CD4-positive, alpha-beta T cell treated with Interleukin-4 for 1 hour (primary cell): ENCODE measurements around the gene CNFN.

Experiments
- DNase-seq, 2 donors: peaks; one replicate each; pipeline ENCODE4 v3.0.0-alpha.2; 2020 to 2022

The CNFN gene

DNA sequence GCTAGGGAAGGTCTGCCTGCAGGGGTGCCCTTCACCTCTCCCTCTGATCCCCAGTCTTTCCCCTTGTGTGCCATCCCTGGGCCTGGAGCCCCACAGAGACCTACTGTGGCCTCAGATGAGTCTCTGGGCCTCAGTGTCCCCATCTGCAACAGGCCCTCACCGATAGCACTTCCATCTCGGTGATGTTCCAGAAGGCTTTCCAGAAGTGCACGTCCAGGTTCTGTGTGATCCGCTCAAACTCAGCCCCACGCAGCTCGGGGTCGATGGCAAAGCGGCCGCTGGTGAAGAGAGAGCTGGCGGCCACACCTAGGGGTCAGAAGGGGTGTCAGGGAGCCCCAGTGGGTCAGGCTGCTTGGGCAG, 17.7 kb upstream of the CNFN start:
- DNase-seq = no peak

DNA sequence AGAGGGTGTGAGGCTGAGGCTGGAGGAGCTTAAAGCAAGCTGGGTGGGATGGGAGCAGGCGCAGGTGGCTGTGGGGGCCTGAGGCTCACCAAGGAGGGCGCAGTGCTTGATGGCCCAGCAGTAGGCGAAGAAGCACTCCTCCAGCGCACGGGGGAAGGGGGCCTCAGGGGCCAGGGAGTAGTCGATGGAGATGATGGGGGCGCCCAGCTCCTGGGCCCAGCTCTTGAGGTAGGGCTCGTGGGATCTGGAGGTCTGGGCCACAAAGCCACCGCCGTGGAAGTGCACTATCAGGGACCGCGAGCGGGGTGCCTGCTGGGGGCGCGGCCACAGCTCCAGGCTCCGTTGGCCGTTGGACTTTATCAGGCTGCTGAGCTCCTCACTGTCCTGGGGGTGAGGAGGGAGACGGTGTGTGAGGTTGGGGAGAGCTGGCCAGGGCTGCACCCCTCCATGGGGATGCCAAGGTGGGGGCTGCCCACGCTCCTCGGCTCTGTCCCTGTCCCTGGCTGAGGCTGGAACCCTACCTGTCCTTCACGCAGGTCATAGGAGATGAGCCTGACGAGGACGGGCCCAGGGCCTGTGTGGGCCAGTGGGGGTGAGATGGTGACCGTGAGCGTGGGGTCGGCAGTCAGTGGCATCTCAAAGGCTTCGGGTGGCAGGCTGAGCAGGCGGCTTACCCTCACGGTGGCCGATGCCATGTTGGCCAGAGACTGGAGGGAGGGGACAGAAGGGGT, 17.2 kb upstream of the CNFN start:
- no peak for DNase-seq

DNA sequence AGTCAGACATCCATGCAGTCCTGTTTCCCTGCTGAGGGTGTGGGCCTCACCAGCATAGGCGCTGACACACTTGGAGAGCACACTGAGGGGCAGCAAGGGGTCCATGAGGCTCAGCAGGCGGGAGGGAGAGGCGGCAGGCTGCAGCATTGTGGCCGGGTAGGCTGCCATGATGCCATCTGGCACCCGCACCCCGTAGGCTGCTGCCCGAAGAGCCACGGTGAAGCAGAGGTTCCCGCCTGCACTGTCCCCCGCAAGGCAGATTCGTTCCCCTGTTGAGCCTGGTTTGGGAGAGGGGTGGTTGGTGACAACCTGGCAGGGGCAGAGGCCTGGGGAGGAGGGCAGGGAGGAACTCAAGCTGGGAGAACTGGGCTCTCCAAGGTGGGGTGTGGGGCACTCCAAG, 16.0 kb upstream of the CNFN start:
- no peak for DNase-seq

- no peak for DNase-seq
Observed at GRCh38 chr19:42403586-42403985, 13.5 kb upstream of the CNFN start.

GRCh38 chr19:42402376-42403116, 12.4 kb upstream of the CNFN start:
- DNase-seq = no peak

GRCh38 chr19:42401365-42402303, 11.5 kb upstream of the CNFN start:
- DNase-seq = peak; percentile 70 to 76

DNA sequence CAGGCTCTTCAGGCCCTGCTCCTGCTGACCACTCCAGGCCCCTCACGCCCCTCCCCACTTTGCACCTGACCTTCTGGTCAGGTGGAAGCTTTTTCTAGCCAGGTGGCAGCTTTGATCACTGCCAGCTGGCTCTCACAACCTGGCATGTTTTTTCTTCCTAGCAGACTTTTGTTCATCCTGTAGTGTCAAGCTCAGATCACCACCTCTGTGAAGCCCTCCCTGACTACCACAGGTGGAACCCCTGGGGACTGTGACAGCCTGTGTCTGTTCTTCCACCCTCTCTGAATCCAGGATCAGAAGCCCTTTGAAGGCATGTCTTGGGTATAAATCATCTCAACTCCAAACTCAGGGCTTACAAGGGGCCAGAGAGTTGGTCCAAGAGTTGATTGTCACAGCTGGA, 10.3 kb upstream of the CNFN start:
- DNase-seq = no peak

- no peak for DNase-seq
Observed at GRCh38 chr19:42397263-42398166, 7.4 kb upstream of the CNFN start.

DNA sequence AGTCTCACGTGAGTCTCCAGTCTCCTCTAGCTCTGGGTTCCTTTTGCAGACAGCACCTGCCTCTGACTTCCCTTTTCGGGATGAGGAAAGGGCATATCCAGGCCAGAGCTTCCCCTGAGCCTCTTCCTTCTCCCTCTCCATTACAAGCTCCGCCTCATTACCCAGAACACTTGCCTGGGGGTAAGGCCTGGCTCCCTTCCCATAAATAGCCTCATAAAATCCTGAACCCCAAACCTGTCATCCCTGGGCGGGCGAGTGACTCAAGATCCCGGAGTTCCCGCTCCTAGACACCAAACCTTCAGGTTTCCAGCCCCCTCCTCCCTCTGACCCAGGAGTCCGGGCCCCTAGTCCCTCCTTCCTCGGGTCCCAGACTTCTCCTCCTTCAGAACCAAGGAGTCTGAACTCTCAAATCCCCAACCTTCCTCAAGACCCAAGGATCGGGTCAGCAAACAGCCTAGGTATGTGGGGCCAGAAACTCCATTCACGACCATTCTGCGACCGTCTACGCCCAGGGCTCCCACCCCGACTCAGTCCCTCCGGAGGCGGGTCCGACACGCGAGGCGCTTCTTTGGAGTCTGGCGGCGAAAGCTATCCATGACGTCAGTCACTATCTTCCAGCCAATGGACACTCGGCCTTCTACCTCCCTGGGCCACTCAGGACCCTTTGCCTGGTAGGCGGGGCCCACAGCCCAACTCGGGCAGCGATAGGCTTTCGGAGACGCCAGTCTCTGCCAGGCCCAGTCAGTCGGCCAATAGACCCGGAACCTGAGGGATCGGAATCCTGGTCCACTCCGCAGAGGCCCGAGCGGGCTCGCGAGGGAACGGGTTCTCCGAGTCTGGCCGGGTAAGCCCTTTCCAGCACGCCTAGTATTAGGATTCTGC, 6.5 kb upstream of the CNFN start:
- peak; percentile 97 to 98 for DNase-seq

- DNase-seq = no peak
Observed at GRCh38 chr19:42394751-42395150, 4.7 kb upstream of the CNFN start.

DNA sequence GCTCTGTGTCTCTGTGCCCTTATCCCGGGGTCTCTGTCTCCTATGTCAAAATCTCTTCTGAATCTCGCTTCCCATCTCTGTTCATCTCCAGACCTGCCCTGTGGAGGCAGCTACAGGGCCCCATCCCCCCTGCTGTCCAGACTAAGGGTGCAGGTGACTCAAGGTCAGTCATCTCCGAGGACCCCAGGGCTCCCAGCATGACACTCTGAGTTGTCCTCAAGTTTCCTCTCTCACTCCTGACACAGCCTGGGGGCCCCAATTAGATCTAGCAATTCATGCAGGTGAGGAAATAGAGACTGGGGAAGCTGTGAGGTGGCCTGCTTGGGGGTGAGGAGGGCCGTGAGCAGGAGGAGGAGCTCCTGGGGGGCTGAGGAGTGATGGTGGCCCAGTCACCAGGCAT, 2.1 kb upstream of the CNFN start:
- no peak for DNase-seq

GRCh38 chr19:42388851-42389489, 1.1 kb downstream of the CNFN start:
- no peak for DNase-seq

DNA sequence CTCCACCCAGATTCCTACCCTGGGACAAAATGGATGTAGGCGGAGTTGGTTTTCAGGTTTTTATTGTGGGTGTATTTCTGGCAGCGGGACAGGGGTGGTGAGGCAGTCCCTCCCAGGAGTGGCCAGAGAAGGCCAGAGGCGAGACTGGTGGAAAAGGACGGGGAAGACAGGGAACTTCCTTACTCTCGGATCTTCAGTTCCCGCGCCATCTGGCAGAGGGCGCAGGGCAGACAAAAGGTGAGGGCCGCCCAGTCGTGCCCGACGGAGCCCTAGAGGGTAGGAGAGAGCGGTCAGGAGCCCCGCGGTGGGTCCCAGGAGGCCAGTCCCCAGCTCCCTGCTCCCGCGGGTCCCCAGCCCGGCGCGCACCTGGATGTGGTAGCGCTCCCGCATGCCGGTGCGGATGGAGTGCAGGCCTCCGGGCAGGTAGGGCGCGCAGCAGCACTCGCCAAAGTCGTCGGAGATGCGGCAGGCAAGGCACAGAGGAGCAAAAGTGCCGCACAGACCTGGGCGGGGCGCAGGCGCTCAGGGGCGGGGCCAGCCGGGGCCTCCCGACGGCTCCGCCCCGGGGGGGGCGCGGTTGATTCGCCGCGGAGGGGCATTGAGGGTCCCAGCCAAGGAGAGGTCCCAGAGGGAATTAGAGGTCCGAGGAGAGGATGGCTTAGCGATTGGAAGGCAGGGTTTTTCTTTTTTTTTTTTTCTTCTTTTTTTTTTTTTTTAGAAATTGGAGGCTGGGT, 3.0 kb downstream of the CNFN start:
- DNase-seq = peak; percentile 67

DNA sequence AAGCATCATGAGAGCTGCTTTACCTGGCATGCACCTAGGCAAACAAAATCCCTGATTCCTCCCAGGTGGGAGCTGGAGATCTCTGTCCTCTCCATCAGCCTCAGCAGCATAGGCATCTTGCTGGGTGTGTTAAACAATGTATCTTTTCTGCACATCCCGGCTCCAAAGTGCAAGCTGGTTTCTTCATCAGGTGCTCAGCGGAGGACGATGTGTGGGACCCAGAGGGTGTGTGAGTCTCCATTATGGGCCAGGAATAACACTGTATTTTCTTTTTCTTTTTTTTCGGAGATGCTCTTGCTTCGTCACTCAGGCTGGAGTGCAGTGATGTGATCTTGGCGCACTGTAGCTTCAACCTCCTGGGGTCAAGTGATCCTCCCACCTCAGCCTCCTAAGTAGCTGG, 9.9 kb downstream of the CNFN start:
- no peak for DNase-seq

DNA sequence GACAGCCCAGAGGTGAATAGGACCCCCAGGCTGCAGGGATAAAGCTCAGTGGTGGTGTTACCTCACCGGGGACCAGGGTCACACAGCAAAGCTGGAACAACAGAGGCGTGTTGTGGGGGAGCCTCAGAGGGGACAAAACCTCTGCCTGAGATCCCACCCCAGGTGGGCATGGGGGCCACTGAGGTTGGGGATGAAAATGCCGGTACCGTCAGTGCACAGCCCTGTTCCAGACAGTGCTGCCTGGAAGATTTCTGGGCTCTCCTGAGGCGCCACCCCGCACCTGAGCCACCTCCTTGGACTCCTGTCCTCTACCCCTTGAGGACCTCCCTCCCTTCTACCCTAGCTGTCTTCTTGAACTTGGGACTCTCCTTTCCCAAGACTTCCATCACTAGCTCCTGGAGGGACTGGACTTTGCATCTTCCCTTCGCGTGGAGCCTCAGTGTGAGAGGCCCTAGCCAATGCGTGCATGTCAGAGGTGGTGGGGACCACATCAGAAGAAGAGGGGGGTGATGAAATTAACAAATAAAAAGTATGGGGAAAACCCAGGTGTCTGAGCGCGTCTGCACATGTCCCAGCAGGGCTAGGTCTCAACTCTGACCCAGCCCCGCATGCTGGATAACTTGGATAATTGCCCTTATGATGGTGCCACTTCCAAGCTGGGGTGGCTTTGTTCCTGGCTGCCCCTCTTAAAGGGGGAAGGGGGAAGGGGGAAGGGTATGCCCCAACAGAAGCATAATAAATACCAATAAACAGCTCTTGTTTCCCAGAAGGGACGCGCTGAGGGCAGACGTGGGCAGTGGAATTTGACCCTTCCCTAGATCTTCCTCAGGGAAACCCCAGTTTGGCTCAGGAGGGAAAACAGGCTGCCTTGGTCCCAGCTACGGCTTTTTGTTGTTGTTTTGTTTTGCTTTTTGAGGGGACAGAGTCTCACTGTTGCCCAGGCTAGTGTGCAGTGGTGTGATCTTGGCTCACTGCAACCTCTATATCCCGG, 11.6 kb downstream of the CNFN start:
- no peak for DNase-seq

DNA sequence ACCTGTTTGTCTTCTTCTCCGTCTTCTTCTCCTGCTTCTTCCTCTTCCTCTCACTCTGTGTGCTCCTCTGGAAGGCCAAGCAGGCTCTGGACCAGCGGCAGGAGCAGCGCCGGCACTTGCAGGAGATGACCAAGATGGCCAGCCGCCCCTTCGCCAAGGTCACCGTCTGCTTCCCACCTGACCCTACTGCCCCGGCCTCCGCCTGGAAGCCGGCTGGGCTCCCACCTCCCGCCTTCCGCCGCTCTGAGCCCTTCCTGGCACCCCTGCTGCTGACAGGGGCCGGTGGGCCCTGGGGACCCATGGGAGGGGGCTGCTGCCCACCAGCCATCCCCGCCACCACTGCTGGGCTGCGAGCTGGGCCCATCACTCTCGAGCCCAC, 13.9 kb downstream of the CNFN start:
- no peak for DNase-seq

- DNase-seq = no peak
Observed at GRCh38 chr19:42375415-42376176, 14.5 kb downstream of the CNFN start.

DNA sequence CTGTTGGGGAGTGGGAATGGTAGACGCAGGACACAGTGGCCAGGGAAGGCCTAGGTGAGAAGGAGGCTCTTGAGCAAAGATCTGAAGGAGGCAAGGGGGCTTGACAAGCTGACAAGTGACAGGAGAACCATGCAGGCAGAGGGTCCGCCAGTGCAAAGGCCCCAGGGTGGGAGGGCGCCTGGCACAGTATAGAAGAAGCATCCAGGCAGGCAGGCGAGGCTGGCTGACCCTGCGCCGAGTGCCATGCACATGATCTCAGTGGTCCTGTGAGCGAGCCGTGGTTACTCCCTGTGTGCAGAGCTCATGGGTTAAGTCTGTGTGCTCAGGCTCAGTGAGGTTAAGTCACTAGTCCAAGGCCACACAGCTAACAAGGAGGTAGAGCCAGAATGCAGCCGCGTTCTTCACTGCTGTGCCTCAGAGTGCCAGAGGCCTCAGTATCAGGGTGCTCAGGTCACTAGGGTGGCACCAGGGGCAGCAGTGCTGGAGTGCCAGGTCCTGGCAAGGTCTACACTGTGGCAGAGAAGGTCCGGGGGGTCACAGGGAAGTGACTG, 15.2 kb downstream of the CNFN start:
- no peak for DNase-seq
